Endodermal cell (in vitro differentiated cells): ENCODE results near the gene MYL3. TPM values are rescaled to one million over a fixed set of nuclear protein-coding genes. Genes with fewer than 3 reads are reported as not detected.
A peak's percentile ranks its signal among the peaks of the same experiment; 100 is the strongest.

Experiments used
- DNase-seq: peaks from one replicate; pipeline ENCODE4 v3.0.0-alpha.2; 2017
- H3K27ac ChIP-seq: 2 replicates; pipeline ENCODE4 v1.5.1; 2013; ENCODE audit warnings: mild to moderate bottlenecking, low read depth, low read length, moderate library complexity
- H3K27me3 ChIP-seq: 2 replicates; pipeline ENCODE4 v1.6.1; 2013; ENCODE audit warnings: mild to moderate bottlenecking, low read length, moderate library complexity; ENCODE audit not compliant: insufficient read depth, control insufficient read depth, poor library complexity, severe bottlenecking
- H3K36me3 ChIP-seq: 2 replicates; pipeline ENCODE4 v1.7.0; 2013; ENCODE audit warnings: mild to moderate bottlenecking, low read length, moderate library complexity; ENCODE audit not compliant: control insufficient read depth, insufficient read depth
- H3K4me1 ChIP-seq: one replicate; pipeline ENCODE4 v1.7.0; 2013; ENCODE audit warnings: low read length; ENCODE audit not compliant: control insufficient read depth, insufficient read depth
- H3K4me3 ChIP-seq: 2 replicates; pipeline ENCODE4 v1.5.1; 2013; ENCODE audit warnings: mild to moderate bottlenecking, low read length, moderate library complexity
- H3K9ac ChIP-seq: 2 replicates; pipeline ENCODE4 v1.6.1; 2013; ENCODE audit warnings: mild to moderate bottlenecking, low read length, moderate library complexity; ENCODE audit not compliant: poor library complexity, severe bottlenecking; ENCODE audit errors: extremely low read depth
- H3K9me3 ChIP-seq: 2 replicates; pipeline ENCODE4 v1.6.1; 2013; ENCODE audit warnings: mild to moderate bottlenecking, low read length, moderate library complexity; ENCODE audit not compliant: control insufficient read depth
- H3K27ac Mint-ChIP-seq: 2 replicates; pipeline ENCODE4 v1.8.0; 2020; ENCODE audit warnings: mixed read lengths
- H3K27me3 Mint-ChIP-seq: 2 replicates; pipeline ENCODE4 v1.8.0; 2021; ENCODE audit warnings: mild to moderate bottlenecking, mixed read lengths; ENCODE audit not compliant: insufficient read depth
- H3K36me3 Mint-ChIP-seq: 2 replicates; pipeline ENCODE4 v1.8.0; 2020; ENCODE audit warnings: low read depth, mixed read lengths
- H3K4me1 Mint-ChIP-seq: 2 replicates; pipeline ENCODE4 v1.8.0; 2020; ENCODE audit warnings: mixed read lengths
- H3K4me3 Mint-ChIP-seq: 2 replicates; pipeline ENCODE4 v1.8.0; 2020; ENCODE audit warnings: mild to moderate bottlenecking, moderate library complexity, mixed read lengths
- H3K9me3 Mint-ChIP-seq: 2 replicates; pipeline ENCODE4 v1.8.0; 2020; ENCODE audit warnings: mild to moderate bottlenecking, mixed read lengths
- CTCF ChIP-seq: fragments of 200-600 bp; sonication (generic); conservative IDR thresholded peaks from 2 replicates; pipeline ENCODE4 v1.5.0; 2021; ENCODE audit warnings: antibody characterized with exemption, mild to moderate bottlenecking
- WGBS, 2 experiments: methylation state at CpG; one replicate each; pipeline versions ENCODE4 v1.1.5 to v1.1.7; 2013; ENCODE audit warnings: missing lambda C conversion rate in 2 of 2, mixed read lengths in 1 of 2; ENCODE audit not compliant: insufficient coverage in 1 of 2, insufficient read length in 1 of 2; 5-methylcytosine and 5-hydroxymethylcytosine counted together
- total RNA-seq, 2 donors: library from RNA; stranded (reverse); fragmentation: NEBNext Ultra II Directional in 1 of 2; extraction: Animal tissue kit (Norgen Biotek cat#: 25700) in 1 of 2; gene quantifications; 2 replicates in 1 of 2; 3 replicates in 1 of 2; pipeline ENCODE4 v1.2.1, GENCODE V29; 2021

Gene MYL3
- total RNA-seq, 2 donors from 2014 or later, result 1.6 to 2.3 TPM

- Mint-ChIP-seq H3K9me3 (no peaks in the 10 kb centered on the region), H3K27ac (no peak overlapping the region), H3K36me3 (no peaks in the 10 kb centered on the region), H3K4me3 (no peak overlapping the region), H3K4me1 (no peaks in the 10 kb centered on the region), H3K27me3 (peaks cover 53% of the 10 kb centered on the region)
- 90 to 100% methylated on average over 1 to 4 of the region's 4 CpGs for WGBS, 2 experiments
- peaks cover 5% of the 10 kb centered on the region for H3K4me1 ChIP-seq
- H3K9me3 ChIP-seq, result no peaks in the 10 kb centered on the region
- no peak overlapping the region for H3K27ac ChIP-seq
- H3K36me3 ChIP-seq, result no peaks in the 10 kb centered on the region
- peaks cover 26% of the 10 kb centered on the region for H3K27me3 ChIP-seq
- H3K9ac ChIP-seq, result no peak overlapping the region
- DNase-seq, result no peak
- H3K4me3 ChIP-seq, result no peak overlapping the region
- TF ChIP-seq CTCF, result no peak
Observed at GRCh38 chr3:46895761-46896160, 32.5 kb upstream of the MYL3 start.

- H3K27me3 ChIP-seq, result peaks cover 28% of the 10 kb centered on the region
- TF ChIP-seq CTCF, result peak; percentile 90
Observed at GRCh38 chr3:46895204-46895660, 32.0 kb upstream of the MYL3 start.

GRCh38 chr3:46894256-46894655 is 31.0 kb upstream of the MYL3 start:
- H3K4me1 ChIP-seq, result peaks cover 5% of the 10 kb centered on the region
- H3K9ac ChIP-seq, result no peak overlapping the region
- H3K9me3 Mint-ChIP-seq, result no peaks in the 10 kb centered on the region
- no peak for DNase-seq
- peaks cover 68% of the 10 kb centered on the region for H3K27me3 Mint-ChIP-seq
- H3K4me3 Mint-ChIP-seq, result no peak overlapping the region
- H3K27ac ChIP-seq, result no peak overlapping the region
- H3K36me3 Mint-ChIP-seq, result no peaks in the 10 kb centered on the region
- H3K36me3 ChIP-seq, result no peaks in the 10 kb centered on the region
- no peak overlapping the region for H3K4me3 ChIP-seq
- no peak overlapping the region for H3K27ac Mint-ChIP-seq
- H3K9me3 ChIP-seq, result no peaks in the 10 kb centered on the region
- 91 to 93% methylated on average over 4 to 6 of the region's 6 CpGs for WGBS, 2 experiments
- TF ChIP-seq CTCF, result no peak
- H3K27me3 ChIP-seq, result peaks cover 32% of the 10 kb centered on the region
- H3K4me1 Mint-ChIP-seq, result no peaks in the 10 kb centered on the region

More at GRCh38 chr3:46895204-46895660, 32.0 kb upstream of the MYL3 start:
- no peaks in the 10 kb centered on the region for H3K4me1 Mint-ChIP-seq
- H3K27me3 Mint-ChIP-seq, result peaks cover 58% of the 10 kb centered on the region
- Histone ChIP-seq H3K9me3 (no peaks in the 10 kb centered on the region), H3K36me3 (no peaks in the 10 kb centered on the region), H3K27ac (no peak overlapping the region), H3K4me1 (peaks cover 5% of the 10 kb centered on the region), H3K9ac (no peak overlapping the region), H3K4me3 (no peak overlapping the region)
- no peaks in the 10 kb centered on the region for H3K36me3 Mint-ChIP-seq
- DNase-seq, result peak; percentile 81
- no peak overlapping the region for H3K4me3 Mint-ChIP-seq
- H3K9me3 Mint-ChIP-seq, result no peaks in the 10 kb centered on the region
- 32 to 40% methylated on average over 5 of the region's 5 CpGs for WGBS, 2 experiments
- H3K27ac Mint-ChIP-seq, result no peak overlapping the region
